ENCODE data around the gene PPM1G.

PPM1G gene

GRCh38 chr2:27445155-27445554 is 35.8 kb upstream of the PPM1G start:
- no peak overlapping the region for H3K4me3 ChIP-seq (ENCODE audit: low read depth, low read length)
- TF ChIP-seq, protein P1, sequence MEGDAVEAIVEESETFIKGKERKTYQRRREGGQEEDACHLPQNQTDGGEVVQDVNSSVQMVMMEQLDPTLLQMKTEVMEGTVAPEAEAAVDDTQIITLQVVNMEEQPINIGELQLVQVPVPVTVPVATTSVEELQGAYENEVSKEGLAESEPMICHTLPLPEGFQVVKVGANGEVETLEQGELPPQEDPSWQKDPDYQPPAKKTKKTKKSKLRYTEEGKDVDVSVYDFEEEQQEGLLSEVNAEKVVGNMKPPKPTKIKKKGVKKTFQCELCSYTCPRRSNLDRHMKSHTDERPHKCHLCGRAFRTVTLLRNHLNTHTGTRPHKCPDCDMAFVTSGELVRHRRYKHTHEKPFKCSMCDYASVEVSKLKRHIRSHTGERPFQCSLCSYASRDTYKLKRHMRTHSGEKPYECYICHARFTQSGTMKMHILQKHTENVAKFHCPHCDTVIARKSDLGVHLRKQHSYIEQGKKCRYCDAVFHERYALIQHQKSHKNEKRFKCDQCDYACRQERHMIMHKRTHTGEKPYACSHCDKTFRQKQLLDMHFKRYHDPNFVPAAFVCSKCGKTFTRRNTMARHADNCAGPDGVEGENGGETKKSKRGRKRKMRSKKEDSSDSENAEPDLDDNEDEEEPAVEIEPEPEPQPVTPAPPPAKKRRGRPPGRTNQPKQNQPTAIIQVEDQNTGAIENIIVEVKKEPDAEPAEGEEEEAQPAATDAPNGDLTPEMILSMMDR (IDR thresholded peaks at IDR 0.05; ENCODE audit: low read depth, low read length): no peak
- DNase-seq (ENCODE audit: low read depth, low spot score): no peak
- in situ Hi-C loops (cut with HindIII; ENCODE audit: low sequenced_read_pairs): no loop called here

GRCh38 chr2:27442920-27443282 is 33.5 kb upstream of the PPM1G start:
- H3K4me3 ChIP-seq (ENCODE audit: low read depth, low read length): no peak overlapping the region
- TF ChIP-seq, protein P1 (IDR thresholded peaks at IDR 0.05; ENCODE audit: low read depth, low read length): no peak
- in situ Hi-C loops (cut with HindIII; ENCODE audit: low sequenced_read_pairs): no loop called here
- DNase-seq (ENCODE audit: low read depth, low spot score): no peak

DNA sequence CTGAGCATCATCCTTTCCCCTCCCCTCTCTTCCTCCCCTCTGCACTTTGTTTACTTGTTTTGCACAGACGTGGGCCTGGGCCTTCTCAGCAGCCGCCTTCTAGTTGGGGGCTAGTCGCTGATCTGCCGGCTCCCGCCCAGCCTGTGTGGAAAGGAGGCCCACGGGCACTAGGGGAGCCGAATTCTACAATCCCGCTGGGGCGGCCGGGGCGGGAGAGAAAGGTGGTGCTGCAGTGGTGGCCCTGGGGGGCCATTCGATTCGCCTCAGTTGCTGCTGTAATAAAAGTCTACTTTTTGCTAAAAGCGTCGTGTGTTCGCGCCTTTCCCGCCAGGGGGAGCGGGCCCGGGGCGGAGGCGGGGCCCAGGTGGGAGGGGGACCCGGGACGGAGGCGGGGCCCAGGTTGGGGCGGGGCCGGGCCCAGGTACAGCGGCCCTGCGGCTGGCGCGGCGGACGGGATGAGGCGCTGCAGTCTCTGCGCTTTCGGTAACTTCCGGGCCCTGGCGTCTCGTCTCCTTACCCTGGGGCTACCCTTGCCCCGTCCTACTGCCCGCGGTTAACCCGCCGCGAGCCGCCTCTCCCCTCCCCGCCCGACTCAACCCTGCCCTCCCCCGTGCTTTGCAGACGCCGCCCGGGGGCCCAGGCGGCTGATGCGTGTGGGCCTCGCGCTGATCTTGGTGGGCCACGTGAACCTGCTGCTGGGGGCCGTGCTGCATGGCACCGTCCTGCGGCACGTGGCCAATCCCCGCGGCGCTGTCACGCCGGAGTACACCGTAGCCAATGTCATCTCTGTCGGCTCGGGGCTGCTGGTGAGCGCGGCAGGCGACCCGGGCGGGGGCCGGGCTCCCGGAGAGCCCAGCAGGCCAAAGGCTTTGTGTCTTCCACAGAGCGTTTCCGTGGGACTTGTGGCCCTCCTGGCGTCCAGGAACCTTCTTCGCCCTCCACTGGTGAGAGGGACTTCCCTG is 32.8 kb upstream of the PPM1G start, which contains the start of gene KRTCAP3:
TSS of gene KRTCAP3 (plus strand) at position 424 of the 962 bp plus-strand sequence. CDS start at position 456, 32 bp downstream.
- in situ Hi-C loops (cut with HindIII; ENCODE audit: low sequenced_read_pairs): no loop called here
- H3K4me3 ChIP-seq (ENCODE audit: low read depth, low read length): no peak within 1 kb of the TSS
- DNase-seq (ENCODE audit: low read depth, low spot score): no peak
- TF ChIP-seq, protein P1 (IDR thresholded peaks at IDR 0.05; ENCODE audit: low read depth, low read length): no peak

GRCh38 chr2:27441226-27441926 is 32.0 kb upstream of the PPM1G start:
- in situ Hi-C loops (cut with HindIII; ENCODE audit: low sequenced_read_pairs): no loop called here
- TF ChIP-seq, protein P1 (IDR thresholded peaks at IDR 0.05; ENCODE audit: low read depth, low read length): no peak
- no peak for DNase-seq (ENCODE audit: low read depth, low spot score)
- no peak overlapping the region for H3K4me3 ChIP-seq (ENCODE audit: low read depth, low read length)

DNA sequence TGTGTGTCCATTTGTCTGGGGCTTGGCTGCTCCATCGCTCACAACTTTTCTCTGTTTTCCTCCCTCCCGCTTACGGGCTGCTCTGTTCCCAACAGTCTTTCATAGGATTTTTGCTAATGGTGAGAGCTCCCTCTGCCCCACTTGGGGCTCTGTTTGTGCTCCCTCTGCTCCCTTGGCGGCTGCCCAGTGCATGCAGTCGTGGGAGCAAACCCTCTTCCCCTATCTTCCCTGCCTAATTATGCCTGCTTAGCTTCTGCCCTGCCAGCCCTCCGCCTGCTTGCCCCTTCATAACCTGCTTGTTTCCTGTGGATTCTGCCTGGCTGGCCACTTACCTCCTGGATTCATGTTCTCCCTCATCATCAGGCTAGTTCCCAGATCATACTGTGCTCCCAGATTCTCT is 26.2 kb upstream of the PPM1G start:
- in situ Hi-C loops (cut with HindIII; ENCODE audit: low sequenced_read_pairs): no loop called here
- no peak overlapping the region for H3K4me3 ChIP-seq (ENCODE audit: low read depth, low read length)
- DNase-seq (ENCODE audit: low read depth, low spot score): no peak
- TF ChIP-seq, protein P1 (IDR thresholded peaks at IDR 0.05; ENCODE audit: low read depth, low read length): no peak

DNA sequence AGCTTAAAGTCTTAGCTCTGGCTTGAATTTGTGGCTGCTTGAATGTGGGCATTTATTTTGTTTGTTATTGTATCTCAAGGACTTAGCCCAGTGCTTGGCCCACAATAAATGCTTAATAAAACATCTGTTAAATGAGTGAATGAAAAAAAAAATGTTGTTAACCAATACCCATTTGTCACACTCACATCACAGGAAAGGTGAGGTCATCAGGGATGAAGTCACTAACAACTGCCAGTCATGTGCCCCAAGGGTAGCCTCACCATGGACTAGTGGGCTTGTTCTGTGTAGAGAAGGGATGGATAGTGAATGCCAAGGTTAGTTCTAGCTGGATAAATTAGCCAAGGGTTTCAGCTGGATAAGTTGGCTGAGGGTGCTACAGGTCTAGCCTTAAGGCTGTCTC is 22.0 kb upstream of the PPM1G start:
- no peak for DNase-seq (ENCODE audit: low read depth, low spot score)
- TF ChIP-seq, protein P1 (IDR thresholded peaks at IDR 0.05; ENCODE audit: low read depth, low read length): no peak
- in situ Hi-C loops (cut with HindIII; ENCODE audit: low sequenced_read_pairs): no loop called here
- no peak overlapping the region for H3K4me3 ChIP-seq (ENCODE audit: low read depth, low read length)

Data from astrocyte of the spinal cord (primary cell).